Activated CD4-positive, alpha-beta T cell treated with anti-CD3 and anti-CD28 coated beads, Interleukin-2, amount 50 U/mL, for 1 hour (primary cell): ENCODE measurements around the gene DGKI.
"Not testable (repeated sequence)": the region's sequence is repeated elsewhere in the genome, so short reads cannot be mapped to it uniquely, and the experiment has no call there.

ENCODE experiments used
- DNase-seq: peaks from one replicate; pipeline ENCODE4 v3.0.0-alpha.2; 2020

The DGKI gene

GRCh38 chr7:137449016-137449415, 397.8 kb downstream of the DGKI start:
- no peak for DNase-seq

GRCh38 chr7:137448572-137448971, 398.2 kb downstream of the DGKI start:
- DNase-seq: not testable (repeated sequence)

- DNase-seq: no peak
Observed at GRCh38 chr7:137446025-137446424, 400.7 kb downstream of the DGKI start.

- no peak for DNase-seq
Observed at GRCh38 chr7:137445268-137445667, 401.5 kb downstream of the DGKI start.

- no peak for DNase-seq
Observed at GRCh38 chr7:137443616-137444015, 403.2 kb downstream of the DGKI start.

- no peak for DNase-seq
Observed at GRCh38 chr7:137441451-137441850, 405.3 kb downstream of the DGKI start.

GRCh38 chr7:137439829-137440825, 406.6 kb downstream of the DGKI start:
- no peak for DNase-seq

GRCh38 chr7:137434946-137435345, 411.8 kb downstream of the DGKI start:
- DNase-seq: no peak

GRCh38 chr7:137434530-137434929, 412.2 kb downstream of the DGKI start:
- DNase-seq: no peak

GRCh38 chr7:137423321-137423720, 423.5 kb downstream of the DGKI start:
- no peak for DNase-seq

- no peak for DNase-seq
Observed at GRCh38 chr7:137421366-137421765, 425.4 kb downstream of the DGKI start.

GRCh38 chr7:137418841-137419240, 427.9 kb downstream of the DGKI start:
- no peak for DNase-seq

- DNase-seq: no peak
Observed at GRCh38 chr7:137417464-137417863, 429.3 kb downstream of the DGKI start.

GRCh38 chr7:137413901-137414300, 432.9 kb downstream of the DGKI start:
- no peak for DNase-seq

- no peak for DNase-seq
Observed at GRCh38 chr7:137411446-137411845, 435.3 kb downstream of the DGKI start.

GRCh38 chr7:137408126-137408525, 438.6 kb downstream of the DGKI start:
- DNase-seq: no peak

GRCh38 chr7:137407078-137407477, 439.7 kb downstream of the DGKI start:
- DNase-seq: no peak

GRCh38 chr7:137404660-137405317, 442.0 kb downstream of the DGKI start:
- DNase-seq: no peak

- no peak for DNase-seq
Observed at GRCh38 chr7:137403353-137403695, 443.4 kb downstream of the DGKI start.

GRCh38 chr7:137402536-137403352, 444.0 kb downstream of the DGKI start:
- DNase-seq: no peak

- DNase-seq: no peak
Observed at GRCh38 chr7:137399827-137400823, 446.6 kb downstream of the DGKI start.

- no peak for DNase-seq
Observed at GRCh38 chr7:137396051-137396450, 450.7 kb downstream of the DGKI start.
